HG03139 (cell line): ENCODE results near the gene RDH8.

ENCODE experiments used
- ATAC-seq: cut with Tn5 transposase; IDR thresholded peaks from one replicate; pipeline ENCODE4 v1.9.1; 2021; ENCODE audit not compliant: unreplicated experiment

RDH8 gene, protein sequence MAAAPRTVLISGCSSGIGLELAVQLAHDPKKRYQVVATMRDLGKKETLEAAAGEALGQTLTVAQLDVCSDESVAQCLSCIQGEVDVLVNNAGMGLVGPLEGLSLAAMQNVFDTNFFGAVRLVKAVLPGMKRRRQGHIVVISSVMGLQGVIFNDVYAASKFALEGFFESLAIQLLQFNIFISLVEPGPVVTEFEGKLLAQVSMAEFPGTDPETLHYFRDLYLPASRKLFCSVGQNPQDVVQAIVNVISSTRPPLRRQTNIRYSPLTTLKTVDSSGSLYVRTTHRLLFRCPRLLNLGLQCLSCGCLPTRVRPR

DNA sequence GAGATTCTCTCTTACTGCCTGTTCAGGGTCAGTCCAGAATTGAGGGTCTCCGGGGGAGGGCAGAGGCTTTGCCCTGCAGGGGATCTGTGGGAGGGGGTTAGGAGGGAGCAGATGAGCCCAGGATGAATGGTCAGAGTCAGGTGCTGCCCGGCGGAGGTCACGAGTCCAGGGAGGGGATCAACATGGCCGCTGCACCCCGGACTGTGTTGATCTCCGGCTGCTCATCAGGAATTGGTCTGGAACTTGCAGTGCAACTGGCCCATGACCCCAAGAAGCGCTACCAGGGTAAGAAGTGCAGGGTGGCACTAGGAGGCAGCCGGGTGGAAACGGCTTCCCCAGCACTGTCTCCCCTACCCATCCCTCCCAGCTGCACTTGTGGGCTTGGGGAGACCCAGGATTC lies at the start of gene RDH8:
TSS of gene RDH8 (plus strand) at position 168 of the 400 bp plus-strand sequence. CDS start at position 183, 15 bp downstream.
- no peak for ATAC-seq

DNA sequence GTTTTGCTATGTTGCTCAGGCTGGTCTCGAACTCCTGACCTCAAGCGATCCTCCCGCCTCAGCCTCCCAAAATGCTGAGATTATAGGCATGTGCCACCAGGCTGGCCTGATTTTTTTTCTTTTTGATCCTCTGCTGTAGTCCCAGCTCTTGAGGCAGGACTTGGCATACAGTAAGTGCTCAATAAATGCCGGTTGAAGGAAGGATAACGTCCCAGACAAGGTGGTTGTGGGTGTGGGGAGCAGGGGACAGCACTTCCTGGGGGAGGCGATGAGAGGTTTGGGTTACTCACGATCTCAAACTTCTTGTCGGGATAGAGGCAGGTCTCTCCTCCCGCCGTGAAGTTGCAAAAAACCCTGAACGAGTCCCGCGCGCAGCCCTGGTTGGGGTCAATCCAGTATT lies 47.3 kb upstream of the RDH8 start:
- no peak for ATAC-seq

DNA sequence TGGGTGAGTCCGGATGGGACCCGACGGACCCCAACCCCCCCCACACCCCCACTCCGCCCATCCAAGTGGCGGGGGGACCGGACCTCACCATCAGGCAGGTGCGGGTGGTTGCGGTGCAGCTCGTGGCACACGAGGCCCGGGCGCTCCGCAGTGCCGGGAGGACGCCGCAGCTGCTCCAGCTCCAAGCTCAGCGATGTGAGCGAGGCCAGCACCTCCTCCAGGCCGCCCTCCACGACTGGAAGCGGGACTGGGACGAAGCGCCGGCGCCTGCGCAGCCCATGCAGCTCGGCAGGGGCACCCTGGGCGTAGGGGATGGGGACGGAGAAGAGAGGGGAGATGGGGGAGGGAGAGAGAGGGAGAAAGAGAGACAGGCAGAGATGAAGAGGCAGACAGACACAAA lies 46.8 kb upstream of the RDH8 start:
- ATAC-seq: no peak

DNA sequence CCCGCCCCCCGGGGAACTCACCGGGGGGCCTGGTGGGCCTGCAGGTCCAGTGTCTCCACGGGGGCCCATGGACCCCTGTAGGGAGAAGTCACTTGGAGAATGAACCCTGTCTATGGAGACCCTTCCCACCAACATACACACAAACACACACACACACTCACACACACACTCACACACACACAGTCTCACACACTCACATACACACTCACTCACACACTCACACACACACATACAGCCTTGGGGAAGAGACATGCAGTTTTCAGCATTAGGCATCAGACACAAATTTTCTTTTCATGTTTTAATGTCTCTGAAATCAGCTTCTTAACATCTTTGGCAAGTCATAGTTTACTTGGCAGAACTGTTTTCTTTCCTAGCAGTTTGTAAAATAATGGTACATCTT lies 46.0 kb upstream of the RDH8 start:
- ATAC-seq: no peak

DNA sequence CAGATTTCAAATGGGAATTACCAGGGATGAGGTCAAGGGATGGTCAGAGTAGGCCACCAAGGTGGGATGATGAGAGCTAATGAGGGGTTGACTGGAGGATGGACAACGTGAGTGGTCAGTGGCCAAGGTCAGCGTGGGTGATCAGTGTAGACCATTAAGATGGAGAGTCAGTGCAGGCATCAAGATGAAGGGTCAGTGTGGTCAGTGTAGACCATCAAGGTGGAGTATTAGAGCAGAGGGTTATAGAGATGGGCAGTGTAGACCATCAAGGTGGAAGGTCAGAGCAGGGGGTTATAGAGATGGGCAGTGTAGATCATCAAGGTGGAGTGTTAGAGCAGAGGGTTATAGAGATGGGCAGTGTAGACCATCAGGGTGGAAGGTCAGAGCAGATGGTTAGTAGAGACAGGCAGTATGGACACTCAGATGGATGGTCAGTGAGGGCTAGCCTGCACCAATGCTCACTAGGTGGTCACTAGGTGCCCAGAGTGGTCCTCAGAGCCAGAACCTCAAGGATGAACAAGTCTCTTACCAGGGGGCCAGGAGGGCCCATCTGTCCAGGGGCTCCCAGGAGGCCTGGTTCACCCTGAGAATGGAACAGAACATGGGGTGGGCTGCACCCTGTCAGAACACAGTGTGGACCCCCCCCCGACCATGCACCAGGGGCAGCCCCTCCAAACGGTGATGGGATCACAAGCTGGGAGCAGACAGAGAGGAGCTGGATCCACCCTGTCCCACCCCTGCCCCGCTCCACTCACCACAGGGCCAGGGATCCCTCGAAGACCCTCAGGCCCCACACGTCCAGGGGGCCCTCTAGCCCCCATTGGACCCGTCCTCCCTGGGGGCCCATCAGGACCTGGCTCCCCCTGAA lies 44.2 kb upstream of the RDH8 start:
- ATAC-seq: no peak

DNA sequence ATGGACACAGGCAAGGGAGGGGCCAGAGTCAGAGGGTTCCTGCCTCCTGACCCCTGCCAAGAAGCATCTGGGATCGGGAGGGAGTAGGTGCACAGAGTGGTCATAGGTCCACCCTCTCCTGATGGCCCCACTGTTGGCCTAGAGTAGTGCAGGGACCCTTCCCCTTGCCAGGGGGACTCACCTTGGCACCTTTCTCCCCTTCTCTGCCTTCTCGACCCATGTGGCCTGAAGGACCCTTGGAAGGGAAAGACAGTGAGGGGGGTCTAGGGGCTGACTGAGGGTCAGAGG lies 43.7 kb upstream of the RDH8 start:
- no peak for ATAC-seq

DNA sequence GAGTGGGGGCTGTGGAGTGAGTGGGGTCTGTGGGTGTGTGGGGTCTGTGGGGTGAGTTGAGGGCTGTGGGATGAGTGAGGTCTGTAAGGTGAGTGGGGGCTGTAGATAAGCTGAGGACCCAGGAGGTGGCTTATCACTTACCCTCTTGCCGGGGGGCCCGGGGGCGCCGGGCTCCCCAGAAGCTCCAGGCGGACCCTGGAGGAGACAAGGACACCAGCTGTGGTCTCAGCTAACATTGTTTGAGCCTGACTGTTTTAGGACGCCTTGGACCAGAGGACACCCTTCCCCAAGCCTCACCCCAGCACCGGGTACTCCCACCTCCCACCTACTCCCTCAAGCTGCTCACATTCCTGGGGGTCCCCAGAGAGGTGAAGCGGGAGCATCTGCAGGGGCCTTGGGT lies 42.8 kb upstream of the RDH8 start:
- ATAC-seq: no peak

DNA sequence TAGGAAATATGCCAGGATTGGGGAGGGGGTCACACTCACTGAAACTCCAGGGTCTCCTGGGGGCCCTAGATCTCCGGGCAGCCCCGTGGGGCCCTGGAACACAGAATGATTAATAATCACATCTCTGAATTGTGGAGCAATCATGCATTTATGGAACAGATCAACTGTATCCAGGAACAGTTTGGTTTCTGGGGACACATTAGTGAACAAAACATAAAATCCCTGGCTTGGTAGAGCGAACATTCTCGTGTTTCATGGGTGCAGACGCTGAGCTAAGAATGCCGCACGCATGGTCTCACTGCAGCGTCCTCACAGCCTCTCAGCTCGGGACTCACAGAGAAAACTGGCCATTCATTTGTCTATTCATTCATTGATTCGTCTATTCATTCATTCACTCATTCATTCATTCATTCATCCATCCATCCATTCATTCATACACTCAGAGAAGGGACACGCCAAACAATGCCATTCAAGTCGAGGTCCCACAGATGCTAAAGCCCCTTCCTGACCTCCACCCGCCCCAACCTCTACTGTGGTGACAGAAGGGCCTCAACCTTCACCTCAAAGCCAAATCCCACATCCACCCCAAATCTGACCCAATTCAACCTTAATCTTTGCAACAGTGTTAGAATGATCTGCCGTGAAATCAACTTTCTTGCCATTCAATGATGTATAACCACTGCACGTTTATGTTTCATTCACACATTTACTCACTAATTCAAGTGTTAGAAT lies 42.0 kb upstream of the RDH8 start:
- no peak for ATAC-seq

DNA sequence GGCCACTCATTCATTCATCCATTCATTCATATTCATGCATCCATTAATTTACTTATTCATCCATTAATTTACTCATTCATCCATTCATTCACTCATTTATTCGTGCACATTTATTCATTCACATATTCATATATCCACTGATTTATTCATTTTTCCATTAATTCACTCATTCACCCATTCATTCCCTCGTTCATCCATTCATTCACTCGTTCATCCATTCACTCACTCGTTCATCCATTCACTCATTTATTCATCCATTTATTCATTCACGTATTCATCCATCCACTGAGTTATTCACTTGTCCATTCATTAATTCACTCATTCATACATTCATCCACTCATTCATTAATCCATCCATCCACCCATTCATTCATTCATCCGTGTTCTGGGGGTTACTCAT lies 41.2 kb upstream of the RDH8 start:
- no peak for ATAC-seq

DNA sequence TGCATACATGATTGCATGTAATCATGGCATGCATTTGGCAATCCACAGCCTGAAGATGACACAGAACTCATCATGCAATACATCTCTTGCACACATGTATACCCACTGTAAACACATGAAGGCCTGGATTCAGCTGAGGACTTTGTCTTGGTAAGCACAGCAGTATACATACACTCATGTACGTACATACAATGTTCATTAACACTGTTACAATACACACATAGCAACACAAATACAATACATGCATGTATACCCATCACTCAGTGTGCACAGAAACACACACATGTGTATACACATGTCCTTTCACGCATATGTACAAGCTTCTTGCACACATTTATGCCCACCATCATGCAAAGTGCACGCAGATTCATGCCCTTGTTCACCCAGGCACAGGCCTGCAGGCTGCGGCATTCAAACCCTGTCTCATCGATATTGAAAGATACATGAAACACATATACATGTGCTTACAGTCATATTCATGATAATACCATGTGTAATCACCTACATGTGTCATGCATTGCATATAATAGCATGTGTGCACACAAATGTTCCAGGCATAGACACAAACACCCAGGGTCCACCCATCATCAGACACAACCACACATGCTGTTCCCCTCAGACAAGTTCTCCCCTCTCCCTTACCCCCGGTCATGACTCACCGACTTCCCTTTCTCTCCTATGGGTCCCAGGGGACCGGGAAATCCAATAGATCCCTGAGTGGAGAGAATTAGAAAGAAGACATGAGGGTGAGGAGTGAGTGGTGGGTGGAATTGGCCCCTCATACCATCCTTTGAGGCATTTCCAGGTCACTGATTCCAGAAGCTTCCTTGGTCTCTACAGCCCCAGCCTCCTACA lies 31.6 kb upstream of the RDH8 start:
- ATAC-seq: no peak

DNA sequence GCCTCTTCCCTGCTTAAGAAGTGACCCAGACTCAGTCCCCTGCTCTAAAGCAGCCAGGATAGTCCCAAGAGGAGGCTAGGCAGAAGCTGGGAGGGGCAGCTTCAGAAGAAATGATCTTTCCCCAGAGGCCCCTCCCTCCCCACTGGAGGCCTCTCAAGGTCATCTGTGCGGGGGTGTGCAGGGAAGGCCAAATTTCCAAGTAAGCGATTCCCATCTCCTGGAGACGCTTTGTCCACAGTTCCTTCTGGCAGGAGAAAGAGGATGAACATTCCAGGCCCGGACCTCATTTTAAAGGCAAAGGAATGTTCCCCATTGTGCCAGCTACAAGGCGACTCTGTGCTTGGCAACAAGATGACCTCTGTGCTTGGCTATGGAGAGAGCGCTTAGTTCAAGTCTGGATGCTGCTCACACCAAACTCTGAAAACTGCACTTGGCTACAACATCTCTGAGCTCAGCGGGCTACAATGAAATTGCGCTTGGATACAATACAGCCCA lies 26.4 kb upstream of the RDH8 start:
- no peak for ATAC-seq

DNA sequence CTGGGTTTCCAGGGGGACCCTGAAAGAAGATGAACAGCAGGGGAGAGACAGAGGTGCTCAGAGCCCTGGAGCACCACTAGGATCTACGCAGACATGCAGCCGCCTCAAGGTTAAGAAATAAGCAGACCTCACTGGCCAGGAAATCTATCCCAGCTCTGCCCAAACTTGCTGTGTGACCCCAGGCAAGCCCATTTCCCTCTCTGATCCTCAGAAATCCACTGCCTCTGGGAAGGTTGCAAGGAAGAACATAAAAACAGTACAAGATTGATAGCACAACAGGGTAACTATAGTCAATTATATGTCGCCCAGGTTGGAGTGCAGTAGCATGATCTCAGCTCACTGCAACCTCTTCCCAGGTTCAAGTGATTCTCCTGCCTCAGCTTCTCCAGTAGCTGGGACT lies 23.8 kb upstream of the RDH8 start:
- no peak for ATAC-seq

DNA sequence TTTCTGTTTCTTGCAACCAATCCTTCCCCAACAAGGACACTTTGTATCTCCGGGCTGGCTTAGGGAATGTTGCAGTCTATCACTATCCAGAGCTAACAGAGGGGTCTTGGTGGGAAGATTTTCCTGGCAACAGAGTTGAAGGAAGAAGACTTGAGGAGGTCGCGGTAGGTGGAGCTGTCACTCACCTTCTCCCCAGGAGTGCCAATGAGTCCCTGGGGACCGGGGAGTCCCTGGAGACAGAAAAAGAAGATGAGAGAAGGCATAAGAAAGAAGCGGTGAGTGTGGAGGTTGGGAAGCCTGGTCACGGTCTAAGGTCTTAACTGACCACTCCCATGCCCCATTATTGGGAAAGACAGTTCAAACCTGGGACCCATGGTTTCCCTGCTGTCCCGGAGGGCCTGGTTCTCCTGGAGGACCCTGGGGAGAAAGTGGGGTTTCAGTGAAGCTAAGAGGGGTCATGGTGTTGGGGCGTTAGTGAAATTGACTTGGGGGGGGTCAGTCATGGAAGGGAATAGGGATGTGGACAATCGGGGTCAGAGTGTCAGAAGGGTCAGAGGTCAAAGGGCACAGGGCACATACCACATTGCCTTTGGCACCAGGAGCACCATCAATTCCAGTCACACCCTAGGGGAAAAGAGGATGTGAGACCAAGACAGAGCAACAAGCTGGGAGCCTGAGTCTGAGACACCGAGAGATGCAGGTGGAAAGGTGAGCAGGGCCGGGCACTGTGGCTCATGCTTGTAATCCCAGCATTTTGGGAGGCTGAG lies 21.7 kb upstream of the RDH8 start:
- ATAC-seq: no peak

DNA sequence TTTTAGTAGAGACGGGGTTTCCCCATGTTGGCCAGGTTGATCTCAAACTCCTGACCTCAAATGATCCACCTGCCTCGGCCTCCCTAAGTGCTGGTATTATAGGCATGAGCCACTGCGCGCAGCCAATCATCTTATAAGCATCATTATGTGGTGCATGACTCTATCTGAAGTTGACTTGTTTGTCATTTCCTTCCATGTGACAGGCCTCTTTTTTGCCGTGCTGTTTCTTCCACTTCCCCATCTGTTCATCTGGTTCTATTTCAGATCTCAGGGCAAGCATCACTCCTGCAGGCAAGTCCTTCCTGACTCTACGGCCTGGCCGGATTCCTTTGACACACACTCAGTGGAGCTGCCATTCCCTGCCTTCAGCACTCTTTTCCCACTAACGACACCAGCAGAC lies 18.2 kb upstream of the RDH8 start:
- ATAC-seq: no peak

DNA sequence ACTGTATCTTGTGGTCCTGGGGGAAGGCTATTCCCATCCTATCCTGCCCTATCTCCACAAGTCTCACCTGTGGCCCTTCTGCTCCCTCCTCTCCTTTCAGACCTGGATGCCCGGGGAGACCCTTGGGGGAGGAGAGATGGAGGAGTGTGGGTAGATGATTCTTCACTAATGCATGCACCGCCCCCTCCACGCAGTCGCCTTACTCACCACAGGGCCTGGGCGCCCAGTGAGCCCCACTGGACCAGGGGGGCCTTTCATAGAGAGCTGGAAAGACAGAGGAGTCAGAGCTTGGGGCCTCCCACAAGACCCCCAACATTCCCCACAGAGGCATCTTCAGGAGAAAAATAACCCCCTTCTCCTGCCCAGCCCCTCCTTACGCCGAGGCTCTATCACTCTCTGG lies 17.3 kb upstream of the RDH8 start:
- no peak for ATAC-seq

DNA sequence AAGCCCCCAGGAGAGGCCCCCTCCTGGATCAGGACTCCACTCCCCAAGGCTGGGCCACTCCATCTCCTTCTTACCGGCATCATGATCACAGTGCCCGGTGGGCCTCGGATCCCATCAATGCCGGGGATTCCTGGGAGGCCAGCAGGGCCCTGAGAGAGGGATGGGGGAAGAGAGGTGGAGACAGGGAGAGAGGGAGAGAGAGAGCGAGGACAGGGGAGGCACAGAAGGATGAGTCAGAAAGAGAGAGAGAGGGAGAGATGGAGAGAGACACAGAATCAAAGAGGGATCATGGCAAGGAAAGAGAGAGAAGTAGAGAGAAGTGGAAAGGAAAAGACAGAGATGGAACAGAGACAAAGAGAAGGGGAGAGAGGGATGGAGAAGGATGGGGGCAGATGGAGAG lies 16.7 kb upstream of the RDH8 start:
- ATAC-seq: no peak

DNA sequence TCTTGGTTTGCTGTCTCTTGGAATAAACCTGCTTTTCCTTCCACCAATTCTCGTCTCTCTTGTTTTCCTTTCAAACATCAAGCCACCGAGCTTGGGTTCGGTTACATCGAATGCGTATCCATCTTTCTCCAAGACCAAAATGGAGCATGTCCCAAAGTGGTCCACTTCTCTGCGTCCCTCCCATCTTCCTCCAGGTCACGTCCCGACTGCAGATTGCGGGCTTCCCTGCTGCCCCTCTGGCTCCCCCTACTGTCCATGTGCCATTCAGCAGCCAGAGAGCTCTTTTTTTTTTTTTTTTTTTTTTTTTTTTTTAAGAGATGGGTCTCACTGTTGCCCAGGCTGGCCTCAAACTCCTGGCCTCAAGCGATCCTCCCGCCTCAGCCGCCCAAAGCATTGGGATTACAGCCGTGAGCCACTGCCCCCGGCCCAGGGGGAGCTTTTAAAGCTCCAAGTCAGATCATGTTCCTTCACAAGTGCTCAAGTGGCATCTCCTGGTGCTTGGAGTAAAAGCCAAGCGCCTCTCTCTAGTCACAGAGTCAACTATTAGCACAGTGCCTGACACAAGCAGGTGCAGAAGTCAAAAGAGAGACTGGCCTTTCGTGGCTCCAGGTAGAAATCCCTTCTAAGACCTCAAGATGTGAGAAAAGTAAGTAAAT lies 13.0 kb upstream of the RDH8 start:
- no peak for ATAC-seq

DNA sequence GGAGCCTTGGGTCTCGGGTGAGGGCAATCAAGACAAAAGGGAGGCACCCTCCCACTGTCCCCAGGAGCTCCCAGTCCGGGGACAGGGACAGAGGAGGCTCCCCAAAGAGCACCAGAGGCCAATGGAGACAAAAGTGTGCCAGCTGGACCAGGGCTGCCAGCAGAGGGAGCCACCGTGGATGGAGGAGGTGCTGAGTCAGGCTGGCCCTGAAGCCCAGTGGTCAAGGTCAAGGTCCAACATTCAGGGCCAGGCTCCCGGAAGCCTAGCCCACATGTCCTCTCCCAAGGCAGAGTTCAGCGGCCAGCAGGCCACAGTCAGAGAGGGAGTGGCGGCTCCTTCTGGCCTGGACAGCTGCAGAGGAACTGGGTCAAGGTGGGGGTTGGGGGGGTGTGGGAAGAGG lies 11.4 kb upstream of the RDH8 start:
- no peak for ATAC-seq

DNA sequence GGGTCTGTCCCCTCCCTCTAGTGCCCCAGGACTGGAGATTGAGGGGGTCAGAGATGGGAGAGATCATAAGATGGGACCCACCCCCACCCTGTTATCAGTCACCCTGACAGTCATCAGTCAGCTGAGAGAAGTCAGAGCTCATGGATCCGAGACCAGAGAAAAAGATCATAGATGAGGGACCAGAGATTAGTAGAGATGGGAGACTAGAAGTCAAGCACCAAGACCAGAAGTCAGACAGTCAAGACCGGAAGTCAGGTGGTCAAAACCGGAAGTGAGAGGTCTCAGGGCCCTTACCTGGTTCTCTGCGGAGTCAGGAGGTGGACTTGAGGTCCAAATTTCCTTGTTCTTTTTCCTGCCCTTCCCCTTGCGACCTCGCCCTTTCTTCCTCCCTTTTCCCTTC lies 10.0 kb upstream of the RDH8 start:
- no peak for ATAC-seq

DNA sequence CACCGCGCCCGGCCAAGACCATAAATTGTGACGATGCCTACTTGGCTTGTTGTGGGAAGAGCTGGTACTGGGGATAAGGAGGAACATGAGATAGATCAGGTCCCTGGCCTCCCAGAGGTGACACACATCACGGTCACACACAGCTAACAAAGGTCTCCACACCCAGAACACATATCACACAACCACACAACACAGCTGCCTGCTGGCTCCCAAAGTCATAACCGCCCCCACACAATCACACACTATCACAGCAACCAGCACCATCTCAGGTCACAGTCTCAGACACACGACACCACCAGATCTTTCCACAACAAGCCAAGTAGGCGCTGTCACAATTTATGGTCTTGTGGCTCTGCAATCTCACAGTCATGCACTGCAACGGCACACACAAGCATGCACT lies 8.7 kb upstream of the RDH8 start:
- ATAC-seq: no peak
